Fibroblast of pulmonary artery (primary cell): ENCODE data around the gene SESTD1.

ENCODE experiments used
- DNase-seq: peaks from one replicate; pipeline ENCODE4 v3.0.0-alpha.2; 2010; ENCODE audit warnings: low read depth
- H3K4me3 ChIP-seq: replicated peaks from 2 replicates; pipeline ENCODE4 v1.5.1; 2011; ENCODE audit warnings: low read depth, mild to moderate bottlenecking, control low read depth, low read length, moderate library complexity
- CTCF ChIP-seq: IDR thresholded peaks from 2 replicates; pipeline ENCODE4 v1.5.1; 2011; ENCODE audit warnings: mild to moderate bottlenecking, control low read depth, low read length, inconsistent platforms; ENCODE audit errors: missing control alignments

Gene SESTD1

GRCh38 chr2:179184610-179185009, 80.0 kb downstream of the SESTD1 start:
- no peak for DNase-seq
- no peak for TF ChIP-seq CTCF
- H3K4me3 ChIP-seq = no peak overlapping the region

- no peak for TF ChIP-seq CTCF
- DNase-seq = no peak
- no peak overlapping the region for H3K4me3 ChIP-seq
These were observed 83.6 kb downstream of the SESTD1 start for GRCh38 chr2:179181002-179181401.

DNA sequence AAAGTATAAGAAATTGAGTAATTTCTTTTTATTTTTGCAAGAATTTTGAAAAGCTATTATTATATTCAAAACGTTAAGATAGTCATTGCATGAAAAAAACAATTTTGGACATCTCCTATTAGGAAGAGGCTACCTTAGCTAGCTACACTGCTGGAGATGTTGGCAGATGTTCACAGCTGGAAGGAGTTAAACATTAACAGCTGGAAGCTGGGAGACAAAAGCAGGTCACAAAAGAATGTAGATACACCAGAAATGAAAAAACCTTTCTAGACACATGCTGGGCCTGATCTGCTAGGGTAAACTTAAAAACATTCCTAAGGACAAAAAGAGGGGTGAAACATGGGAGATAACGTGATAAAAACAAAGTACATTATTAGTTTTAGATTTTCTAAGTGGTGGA, 84.4 kb downstream of the SESTD1 start:
- TF ChIP-seq CTCF = no peak

GRCh38 chr2:179179719-179180118, 84.9 kb downstream of the SESTD1 start:
- no peak for TF ChIP-seq CTCF
- H3K4me3 ChIP-seq = no peak overlapping the region

More for the DNA sequence above, 84.4 kb downstream of the SESTD1 start:
- no peak for DNase-seq
- no peak overlapping the region for H3K4me3 ChIP-seq

GRCh38 chr2:179177694-179178093, 86.9 kb downstream of the SESTD1 start:
- no peak for TF ChIP-seq CTCF

More at GRCh38 chr2:179179719-179180118, 84.9 kb downstream of the SESTD1 start:
- no peak for DNase-seq

DNA sequence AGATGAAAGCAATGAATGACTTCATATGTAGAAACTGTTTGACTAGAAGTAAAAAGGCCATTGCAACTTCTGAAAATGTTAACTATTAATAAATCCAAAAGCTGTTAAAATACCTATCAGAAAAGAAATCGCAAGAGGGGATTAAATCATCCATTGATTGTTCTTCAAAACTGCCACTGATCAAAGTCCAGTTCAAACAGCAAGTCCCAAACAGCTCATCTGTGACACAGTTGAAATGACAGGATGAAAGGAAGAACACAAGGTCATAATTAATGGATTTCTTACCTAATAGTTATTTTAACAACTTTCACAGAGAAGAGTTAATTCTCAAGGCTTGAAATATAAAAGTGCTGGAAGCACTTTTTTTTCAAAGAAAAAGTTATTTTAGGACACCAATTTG, 90.4 kb downstream of the SESTD1 start:
- no peak overlapping the region for H3K4me3 ChIP-seq
- DNase-seq = no peak
- no peak for TF ChIP-seq CTCF

More at GRCh38 chr2:179177694-179178093, 86.9 kb downstream of the SESTD1 start:
- no peak for DNase-seq
- H3K4me3 ChIP-seq = no peak overlapping the region

DNA sequence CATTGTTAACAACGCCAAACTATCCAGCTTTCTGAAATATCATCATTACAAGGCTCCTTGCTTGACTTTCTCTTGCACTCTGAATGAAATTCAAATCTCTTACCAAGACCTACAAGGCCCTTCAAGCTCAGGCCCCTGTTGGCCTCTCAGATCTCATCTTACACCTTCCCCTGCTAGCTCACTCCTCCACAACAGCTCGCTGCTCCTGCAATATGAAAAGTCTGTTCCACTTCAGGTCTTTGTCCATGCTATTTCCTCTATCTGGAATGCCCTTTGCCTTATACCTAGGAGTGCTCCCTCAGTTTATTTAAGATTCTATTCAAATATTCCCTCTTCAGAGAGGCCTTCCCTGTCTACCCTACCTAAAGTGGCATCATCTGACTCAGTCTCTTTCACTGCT, 91.7 kb downstream of the SESTD1 start:
- no peak overlapping the region for H3K4me3 ChIP-seq
- no peak for TF ChIP-seq CTCF
- DNase-seq = no peak
